PC-3 (cell line): Measurements from ENCODE around the gene CHMP1B. TPM values are rescaled to one million over a fixed set of nuclear protein-coding genes. Genes with fewer than 3 reads are reported as not detected.
A peak's percentile ranks its signal among the peaks of the same experiment; 100 is the strongest.

Source experiments
- ATAC-seq: fragments of 200-7000 bp; cut with Tn5 transposase; 2 replicates; pipeline ENCODE4 v1.9.1; 2020; ENCODE audit warnings: mild to moderate bottlenecking, moderate library complexity
- BruUV-seq: library from RNA; stranded (reverse); fragments of 400-500 nt; replicated peaks from 2 replicates; lab custom pipeline; 2021; lab: Mats Ljungman, UMichigan
- CTCF ChIA-PET: fragments of 300-600 bp; sonication (Branson Sonifier 250); formaldehyde crosslinking; loops from one replicate; lab custom pipeline; 2022; ENCODE audit warnings: antibody characterized with exemption; lab: Charles Lee
- POLR2A ChIA-PET: fragments of 300-600 bp; sonication (Branson Sonifier 250); formaldehyde crosslinking; loops from one replicate; lab custom pipeline; 2022; ENCODE audit warnings: antibody characterized with exemption; ENCODE audit not compliant: unreplicated experiment; lab: Charles Lee
- DNase-seq: peaks from one replicate; pipeline ENCODE4 v3.0.0-alpha.2; 2015
- H2AFZ ChIP-seq: fragments of 300-600 bp; sonication (generic); 2 replicates; pipeline ENCODE4 v1.6.0; 2016; ENCODE audit warnings: antibody characterized with exemption, low read length
- H3F3A ChIP-seq: fragments of 300-600 bp; sonication (generic); one replicate; pipeline ENCODE4 v1.6.0; 2017; ENCODE audit warnings: antibody characterized with exemption, low read length, control low read depth, mild to moderate bottlenecking; ENCODE audit not compliant: unreplicated experiment
- H3K27ac ChIP-seq: fragments of 300-600 bp; sonication (generic); 2 replicates; pipeline ENCODE4 v1.5.1; 2016; ENCODE audit warnings: mild to moderate bottlenecking, low read length
- H3K27me3 ChIP-seq: fragments of 300-600 bp; sonication (generic); 2 replicates; pipeline ENCODE4 v1.6.1; 2016; ENCODE audit warnings: low read length, mixed read lengths
- H3K36me3 ChIP-seq: fragments of 300-600 bp; sonication (generic); 2 replicates; pipeline ENCODE4 v1.6.1; 2016; ENCODE audit warnings: low read depth, mixed run types, low read length, mixed read lengths
- H3K4me1 ChIP-seq: fragments of 300-600 bp; sonication (generic); 2 replicates; pipeline ENCODE4 v1.5.1; 2016; ENCODE audit warnings: low read length; ENCODE audit not compliant: insufficient read depth
- H3K4me2 ChIP-seq: fragments of 300-600 bp; sonication (generic); 2 replicates; pipeline ENCODE4 v1.6.0; 2016; ENCODE audit warnings: low read length
- H3K4me3 ChIP-seq: fragments of 300-600 bp; sonication (generic); 2 replicates; pipeline ENCODE4 v1.5.1; 2016; ENCODE audit warnings: mild to moderate bottlenecking, low read length, mixed read lengths
- H3K79me2 ChIP-seq: fragments of 300-600 bp; sonication (generic); 2 replicates; pipeline ENCODE4 v1.6.1; 2017; ENCODE audit warnings: low read length, mixed read lengths
- H3K9ac ChIP-seq: fragments of 300-600 bp; sonication (generic); 2 replicates; pipeline ENCODE4 v1.6.0; 2016; ENCODE audit warnings: mild to moderate bottlenecking, low read length
- H3K9me2 ChIP-seq: fragments of 300-600 bp; sonication (generic); replicated peaks from 2 replicates; pipeline ENCODE4 v1.6.1; 2016; ENCODE audit warnings: mixed run types, low read length, mixed read lengths
- H3K9me3 ChIP-seq: fragments of 300-600 bp; sonication (generic); 2 replicates; pipeline ENCODE4 v1.6.1; 2016; ENCODE audit warnings: low read length, mixed read lengths
- H4K20me1 ChIP-seq: fragments of 300-600 bp; sonication (generic); 2 replicates; pipeline ENCODE4 v1.6.1; 2016; ENCODE audit warnings: low read length, mixed read lengths
- EZH2 ChIP-seq: fragments of 300-600 bp; sonication (generic); IDR thresholded peaks from one replicate; pipeline ENCODE4 v1.6.1; 2017; ENCODE audit warnings: antibody characterized with exemption, mild to moderate bottlenecking, low read length; ENCODE audit not compliant: unreplicated experiment
- EZH2phosphoT487 ChIP-seq: fragments of 300-600 bp; sonication (generic); IDR thresholded peaks from 2 replicates; pipeline ENCODE4 v1.6.1; 2018; ENCODE audit warnings: mild to moderate bottlenecking, antibody characterized with exemption, low read length, borderline replicate concordance
- intact Hi-C: fragments of 100-400 bp; cut with micrococcal nuclease; formaldehyde crosslinking; loops from 2 replicates; pipeline ENCODE4 v1.9.0; 2023
- total RNA-seq: library from RNA; depleted of rRNA; stranded (reverse); fragments of >200 nt; gene quantifications from 2 replicates; pipeline ENCODE4 v1.2.3, GENCODE V29; 2014
- TF ChIP-seq, protein P1 (sequence below): fragments of 300-600 bp; sonication (generic); conservative IDR thresholded peaks from 2 replicates; pipeline ENCODE4 v1.5.1; 2017; ENCODE audit warnings: antibody characterized with exemption, low read depth, mild to moderate bottlenecking, low read length

The CHMP1B gene
- total RNA-seq, 1 experiment from 2014 or later, result 81.9 TPM

DNA sequence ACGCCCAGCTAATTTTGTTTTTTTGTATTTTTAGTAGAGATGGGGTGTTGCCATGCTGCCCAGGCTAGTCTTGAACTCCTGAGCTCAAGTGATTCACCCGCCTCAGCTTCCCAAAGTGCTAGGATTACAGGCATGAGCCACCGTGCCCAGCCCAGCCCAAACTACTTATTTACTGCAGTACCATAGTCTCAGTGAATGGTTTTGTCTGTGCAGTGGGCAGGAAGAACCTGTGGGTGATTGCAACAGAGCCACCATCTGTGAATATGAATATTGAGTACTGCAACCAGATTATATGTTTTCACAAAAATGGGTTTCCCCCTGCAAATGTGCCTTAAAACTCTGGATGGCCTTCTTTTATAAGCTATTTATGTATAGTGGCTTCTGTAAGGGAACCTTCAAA, 47.9 kb downstream of the CHMP1B start:
- no peaks in the 10 kb centered on the region for H3F3A ChIP-seq
- no peaks in the 10 kb centered on the region for H3K27me3 ChIP-seq
- no peaks in the 10 kb centered on the region for H3K9me3 ChIP-seq
- H3K27ac ChIP-seq, result no peak overlapping the region
- H3K4me3 ChIP-seq, result no peak overlapping the region
- TF ChIP-seq EZH2phosphoT487 (no peak), EZH2 (no peak)
- TF ChIP-seq, protein P1, sequence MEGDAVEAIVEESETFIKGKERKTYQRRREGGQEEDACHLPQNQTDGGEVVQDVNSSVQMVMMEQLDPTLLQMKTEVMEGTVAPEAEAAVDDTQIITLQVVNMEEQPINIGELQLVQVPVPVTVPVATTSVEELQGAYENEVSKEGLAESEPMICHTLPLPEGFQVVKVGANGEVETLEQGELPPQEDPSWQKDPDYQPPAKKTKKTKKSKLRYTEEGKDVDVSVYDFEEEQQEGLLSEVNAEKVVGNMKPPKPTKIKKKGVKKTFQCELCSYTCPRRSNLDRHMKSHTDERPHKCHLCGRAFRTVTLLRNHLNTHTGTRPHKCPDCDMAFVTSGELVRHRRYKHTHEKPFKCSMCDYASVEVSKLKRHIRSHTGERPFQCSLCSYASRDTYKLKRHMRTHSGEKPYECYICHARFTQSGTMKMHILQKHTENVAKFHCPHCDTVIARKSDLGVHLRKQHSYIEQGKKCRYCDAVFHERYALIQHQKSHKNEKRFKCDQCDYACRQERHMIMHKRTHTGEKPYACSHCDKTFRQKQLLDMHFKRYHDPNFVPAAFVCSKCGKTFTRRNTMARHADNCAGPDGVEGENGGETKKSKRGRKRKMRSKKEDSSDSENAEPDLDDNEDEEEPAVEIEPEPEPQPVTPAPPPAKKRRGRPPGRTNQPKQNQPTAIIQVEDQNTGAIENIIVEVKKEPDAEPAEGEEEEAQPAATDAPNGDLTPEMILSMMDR, result no peak
- DNase-seq, result no peak
- no peak overlapping the region for H2AFZ ChIP-seq
- ChIA-PET POLR2A (no interaction called here), CTCF (no interaction called here)
- H3K9ac ChIP-seq, result no peak overlapping the region
- H3K4me2 ChIP-seq, result no peak overlapping the region
- H3K79me2 ChIP-seq, result no peaks in the 10 kb centered on the region
- H3K36me3 ChIP-seq, result peaks cover 3% of the 10 kb centered on the region; the same call in 1 of the 2 replicates
- no peak for ATAC-seq
- BruUV-seq, result no TSS peak
- intact Hi-C loops, result no loop called here
- no peaks in the 10 kb centered on the region for H4K20me1 ChIP-seq
- no peaks in the 10 kb centered on the region for H3K9me2 ChIP-seq
- H3K4me1 ChIP-seq, result peaks cover 4% of the 10 kb centered on the region; the same call in 1 of the 2 replicates

DNA sequence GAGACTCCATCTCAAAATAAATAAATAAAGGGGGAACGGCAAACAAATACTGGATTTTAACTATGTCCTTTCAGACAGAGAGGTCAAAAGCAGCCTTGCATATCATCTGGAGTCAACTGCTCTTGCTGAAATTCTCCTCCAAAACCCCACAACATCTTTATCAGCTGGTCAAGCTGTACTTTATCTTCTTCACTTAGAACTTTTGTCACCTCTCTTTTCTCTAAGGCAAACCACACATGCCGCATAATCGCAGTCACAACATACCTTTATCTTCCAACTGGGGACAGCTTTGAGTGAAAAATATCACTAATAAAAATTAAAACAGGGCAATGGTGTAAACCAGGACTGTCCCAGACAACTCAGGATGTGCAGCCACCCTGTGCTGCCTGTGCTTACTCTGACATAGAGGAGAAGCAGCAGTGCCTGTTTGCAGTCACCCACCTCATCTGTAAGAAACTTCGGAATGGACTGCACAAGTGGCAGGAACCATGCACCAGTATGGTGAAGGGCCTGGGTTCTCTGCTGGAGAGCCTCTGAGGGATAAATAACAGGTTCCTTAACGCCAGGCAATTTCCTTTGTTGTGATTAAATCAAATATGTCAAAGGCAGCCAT, 50.7 kb downstream of the CHMP1B start:
- no peaks in the 10 kb centered on the region for H3K27me3 ChIP-seq
- no peaks in the 10 kb centered on the region for H3K9me3 ChIP-seq
- BruUV-seq, result no TSS peak
- no peak overlapping the region for H3K9ac ChIP-seq
- DNase-seq, result no peak
- POLR2A ChIA-PET, result no interaction called here
- H2AFZ ChIP-seq, result no peak overlapping the region
- intact Hi-C loops, result no loop called here
- no peaks in the 10 kb centered on the region for H3K36me3 ChIP-seq
- no peak for ATAC-seq
- H3K4me3 ChIP-seq, result no peak overlapping the region
- no peak overlapping the region for H3K4me2 ChIP-seq
- no peaks in the 10 kb centered on the region for H4K20me1 ChIP-seq
- H3K79me2 ChIP-seq, result peaks cover 2% of the 10 kb centered on the region; the same call in 1 of the 2 replicates
- TF ChIP-seq, protein P1, result no peak
- TF ChIP-seq EZH2, result no peak
- TF ChIP-seq EZH2phosphoT487, result no peak
- H3K27ac ChIP-seq, result no peak overlapping the region
- CTCF ChIA-PET, result no interaction called here
- H3K4me1 ChIP-seq, result peaks cover 5% of the 10 kb centered on the region; the same call in 1 of the 2 replicates
- H3K9me2 ChIP-seq, result no peaks in the 10 kb centered on the region
- no peaks in the 10 kb centered on the region for H3F3A ChIP-seq

DNA sequence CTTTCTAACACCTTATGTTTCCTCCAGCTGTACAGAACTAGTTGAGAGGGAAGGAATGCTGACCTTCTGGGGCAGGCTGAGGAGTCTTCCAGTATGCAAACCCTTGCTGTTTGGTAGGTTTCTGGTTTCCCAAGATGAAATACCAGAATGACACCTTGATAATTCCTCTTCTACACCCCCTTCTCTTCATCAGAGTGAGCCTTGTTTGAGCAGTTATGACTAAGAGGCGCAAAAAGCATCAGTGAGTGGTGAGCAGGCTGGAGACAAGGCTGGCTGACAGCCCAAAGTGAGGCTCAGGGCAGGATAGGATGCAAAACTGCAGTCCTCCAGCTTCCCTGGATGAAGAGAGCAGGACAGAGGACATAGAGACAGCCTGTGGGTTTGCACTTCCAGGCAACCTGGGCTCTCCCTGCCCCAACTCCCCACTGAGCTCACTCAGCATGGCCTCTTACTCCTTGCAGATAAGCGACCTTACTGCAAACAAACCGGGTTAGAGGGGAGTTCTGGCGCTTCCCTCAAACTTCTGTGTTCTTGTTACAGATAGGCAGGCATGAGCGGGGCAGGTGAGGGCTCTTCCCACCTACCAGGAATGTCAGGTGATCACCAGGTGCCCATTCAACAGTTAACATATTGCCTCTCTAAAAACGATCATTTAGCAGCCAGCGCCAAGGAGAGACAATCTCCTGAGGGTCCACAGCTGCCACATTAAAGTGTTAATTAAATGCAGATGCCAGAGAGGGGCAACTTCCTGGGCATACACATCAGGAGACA, 51.5 kb downstream of the CHMP1B start:
- TF ChIP-seq EZH2phosphoT487 (no peak), EZH2 (no peak)
- TF ChIP-seq, protein P1, result no peak
- Histone ChIP-seq H3K27me3 (no peaks in the 10 kb centered on the region), H4K20me1 (no peaks in the 10 kb centered on the region)

More for the DNA sequence above, 51.5 kb downstream of the CHMP1B start:
- ATAC-seq (peak; percentile 83), DNase-seq (peak; percentile 37)
- ChIA-PET CTCF (no interaction called here), POLR2A (no interaction called here)
- H3K9me3 ChIP-seq, result no peaks in the 10 kb centered on the region
- H3K27ac ChIP-seq, result no peak overlapping the region
- H3K4me3 ChIP-seq, result no peak overlapping the region
- no peak overlapping the region for H3K9ac ChIP-seq
- no peaks in the 10 kb centered on the region for H3K9me2 ChIP-seq
- no peaks in the 10 kb centered on the region for H3K36me3 ChIP-seq
- no TSS peak for BruUV-seq
- intact Hi-C loops, result no loop called here
- H3F3A ChIP-seq, result no peaks in the 10 kb centered on the region
- no peak overlapping the region for H3K4me2 ChIP-seq
- H3K79me2 ChIP-seq, result peaks cover 10% of the 10 kb centered on the region
- peaks cover 12% of the 10 kb centered on the region for H3K4me1 ChIP-seq
- no peak overlapping the region for H2AFZ ChIP-seq
